Suprapubic skin (tissue), 3 donors: ENCODE results near the gene TSPAN33.

Source experiments
- CTCF ChIP-seq, 2 donors: fragments of 200-600 bp in 1 of 2; fragments of 450-650 bp in 1 of 2; sonication (generic) in 1 of 2; IDR thresholded peaks; one replicate each; pipeline ENCODE4 v1.5.1; 2016 to 2019; ENCODE audit warnings: antibody characterized with exemption in 2 of 2, mild to moderate bottlenecking in 1 of 2, moderate library complexity in 1 of 2
- POLR2A ChIP-seq, 2 donors: fragments of 450-650 bp; IDR thresholded peaks; one replicate each; pipeline ENCODE4 v1.6.1; 2017; ENCODE audit warnings: antibody characterized with exemption in 2 of 2, mild to moderate bottlenecking in 2 of 2, moderate library complexity in 2 of 2

GRCh38 chr7:129169171-129169671 lies 24.7 kb downstream of the TSPAN33 start:
- TF ChIP-seq CTCF (IDR thresholded peaks at IDR 0.05) (no peak), POLR2A (IDR thresholded peaks at IDR 0.05) (no peak)
